HepG2 (cell line): ENCODE results near the gene FBXW8. TPM values are rescaled to one million over a fixed set of nuclear protein-coding genes. Genes with fewer than 3 reads are reported as not detected.

ENCODE experiments used
- ATAC-seq: fragments of 200-7000 bp; cut with Tn5 transposase; 3 replicates; pipeline ENCODE4 v1.9.1; 2020; ENCODE audit warnings: mild to moderate bottlenecking, moderate library complexity
- BruUV-seq: library from RNA; stranded (reverse); fragments of 400-500 nt; replicated peaks from 2 replicates; lab custom pipeline; 2021; lab: Mats Ljungman, UMichigan
- CTCF ChIA-PET: fragments of 300-600 bp; formaldehyde crosslinking; extraction: SDS; loops from one replicate; lab custom pipeline; 2021; ENCODE audit warnings: low total read pairs, inconsistent platforms, low intra/inter-chr PET ratio; lab: Yijun Ruan, JAX
- POLR2A ChIA-PET: fragments of 350-600 bp; sonication (Branson Sonifier 250); formaldehyde crosslinking; loops from one replicate; lab custom pipeline; 2020; ENCODE audit warnings: antibody characterized with exemption, inconsistent platforms; lab: Yijun Ruan, JAX
- DNase-seq: peaks from one replicate; pipeline ENCODE4 v3.0.0-alpha.2; 2015; ENCODE audit warnings: low spot score
- FAIRE-seq: peaks from 3 replicates; lab custom pipeline; 2011; peaks lifted over from hg19 to GRCh38; lab: Jason Lieb, UNC
- H2AFZ ChIP-seq: one replicate; pipeline ENCODE4 v1.6.1; 2011; ENCODE audit warnings: low read length, inconsistent platforms
- H3K27ac ChIP-seq: fragments of 300-600 bp; 3 replicates; pipeline ENCODE4 v1.8.0; 2011; ENCODE audit warnings: mixed run types, mild to moderate bottlenecking, mixed read lengths, low read length, inconsistent platforms; ENCODE audit not compliant: insufficient read depth; ENCODE audit errors: extremely low read length
- H3K27me3 ChIP-seq, 2 experiments: fragments of 200-600 bp in 1 of 2; 2 replicates in 1 of 2; 3 replicates in 1 of 2; pipeline versions ENCODE4 v1.6.0 to v1.8.0; 2011; ENCODE audit warnings: low read length in 2 of 2, mild to moderate bottlenecking in 2 of 2, moderate library complexity in 2 of 2, inconsistent platforms in 1 of 2; ENCODE audit not compliant: insufficient read depth in 2 of 2, control insufficient read depth in 1 of 2
- H3K36me3 ChIP-seq, 2 experiments: fragments of 200-600 bp in 1 of 2; replicated peaks in 1 of 2; 2 replicates in 1 of 2; 3 replicates in 1 of 2; pipeline versions ENCODE4 v1.5.1 to v1.8.0; 2011; ENCODE audit warnings: low read length in 2 of 2, inconsistent platforms in 1 of 2; ENCODE audit not compliant: insufficient read depth in 2 of 2, control insufficient read depth in 1 of 2
- H3K4me1 ChIP-seq: 2 replicates; pipeline ENCODE4 v1.5.1; 2012; ENCODE audit warnings: low read length, inconsistent platforms; ENCODE audit not compliant: insufficient read depth
- H3K4me2 ChIP-seq: 2 replicates; pipeline ENCODE4 v1.6.0; 2011; ENCODE audit warnings: low read depth, low read length, inconsistent platforms
- H3K4me3 ChIP-seq, 3 experiments: fragments of 200-600 bp in 1 of 3; sonication (generic), shearing (Covaris generic) in 1 of 3; replicated peaks in 1 of 3; 2 replicates each; pipeline ENCODE4 v1.5.1; 2011 to 2016; ENCODE audit warnings: low read length in 3 of 3, inconsistent platforms in 2 of 3, low read depth in 2 of 3, mild to moderate bottlenecking in 2 of 3, control low read depth in 1 of 3, mixed read lengths in 1 of 3; ENCODE audit not compliant: insufficient read depth in 1 of 3
- H3K79me2 ChIP-seq: one replicate; pipeline ENCODE4 v1.6.1; 2011; ENCODE audit warnings: low read length, inconsistent platforms; ENCODE audit not compliant: insufficient read depth
- H3K9ac ChIP-seq: 2 replicates; pipeline ENCODE4 v1.6.0; 2011; ENCODE audit warnings: mild to moderate bottlenecking, low read depth, low read length, inconsistent platforms; ENCODE audit not compliant: insufficient read depth
- H3K9me3 ChIP-seq: 2 replicates; pipeline ENCODE4 v1.5.1; 2012; ENCODE audit warnings: mild to moderate bottlenecking, low read length
- H4K20me1 ChIP-seq: 2 replicates; pipeline ENCODE4 v1.6.0; 2011; ENCODE audit warnings: inconsistent platforms, mild to moderate bottlenecking, low read length, moderate library complexity; ENCODE audit not compliant: insufficient read depth
- MAX ChIP-seq: IDR thresholded peaks from 2 replicates; pipeline ENCODE4 v1.6.1; 2012; ENCODE audit warnings: inconsistent platforms
- SAP130 ChIP-seq: IDR thresholded peaks from 2 replicates; pipeline ENCODE4 v1.6.1; 2016; ENCODE audit warnings: low read depth
- SATB2 ChIP-seq: sonication (generic); formaldehyde crosslinking; IDR thresholded peaks from 2 replicates; pipeline ENCODE4 v1.5.0; 2020; ENCODE audit warnings: missing genetic modification reagents
- SRF ChIP-seq: IDR thresholded peaks from 2 replicates; pipeline ENCODE4 v1.6.1; 2011; ENCODE audit warnings: mild to moderate bottlenecking, low read depth, low read length, moderate library complexity
- ZNF124 ChIP-seq: sonication (generic); formaldehyde crosslinking; IDR thresholded peaks from 2 replicates; pipeline ENCODE4 v1.4.0; 2020; ENCODE audit warnings: missing genetic modification reagents
- ZNF281 ChIP-seq: sonication (generic); formaldehyde crosslinking; IDR thresholded peaks from 2 replicates; pipeline ENCODE4 v1.4.0; 2020; ENCODE audit warnings: missing genetic modification reagents, borderline replicate concordance
- WGBS: methylation state at CpG from one replicate; pipeline ENCODE4 v1.1.6; 2017; ENCODE audit warnings: low lambda C conversion rate; 5-methylcytosine and 5-hydroxymethylcytosine counted together
- in situ Hi-C: cut with HindIII; loops from 2 replicates; pipeline ENCODE4 v1.10.0; 2017; ENCODE audit warnings: low pct_unique_long_range_greater_than_20kb; ENCODE audit not compliant: extremely low pct_ligation_motif_present
- intact Hi-C: fragments of 100-400 bp; cut with micrococcal nuclease; formaldehyde crosslinking; loops from one replicate; pipeline ENCODE4 v1.10.0; 2022; ENCODE audit not compliant: unreplicated experiment
- polyA plus RNA-seq, 8 experiments: library from polyadenylated mRNA; depleted of rRNA in 3 of 8; stranded (reverse) in 7 of 8; unstranded in 1 of 8; fragments of >200 nt; fragmentation: Illumina TruSeq in 4 of 8; extraction: Trizol in 4 of 8; gene quantifications; 2 replicates each; pipeline versions ENCODE4 v1.2.1 to v1.2.3, GENCODE V29; 2011 to 2016; ENCODE audit warnings: low read depth in 4 of 8, missing spikeins in 1 of 8, mixed read lengths in 1 of 8; ENCODE audit not compliant: insufficient read depth in 1 of 8
- total RNA-seq, 5 experiments: library from RNA; depleted of rRNA; stranded (reverse); fragments of >200 nt; fragmentation: Illumina TruSeq; extraction: Trizol; gene quantifications; 2 replicates each; pipeline ENCODE4 v1.2.3, GENCODE V29; 2016; ENCODE audit warnings: low read depth in 1 of 5
- TF ChIP-seq, protein P1 (sequence below), 2 experiments: sonication (generic) in 1 of 2; formaldehyde crosslinking in 1 of 2; IDR thresholded peaks; 2 replicates each; pipeline versions ENCODE4 v1.5.1 to v1.6.1; 2011 to 2020; ENCODE audit warnings: borderline replicate concordance in 1 of 2, low read depth in 1 of 2, low read length in 1 of 2, mild to moderate bottlenecking in 1 of 2, missing genetic modification reagents in 1 of 2, moderate library complexity in 1 of 2
- TF ChIP-seq, protein P2 (sequence below): sonication (generic); formaldehyde crosslinking; IDR thresholded peaks from 2 replicates; pipeline ENCODE4 v1.8.0; 2023; ENCODE audit warnings: mild to moderate bottlenecking, missing genetic modification reagents
- TF ChIP-seq, protein P3 (sequence below): sonication (generic); formaldehyde crosslinking; conservative IDR thresholded peaks from 2 replicates; pipeline ENCODE4 v1.4.0; 2020; ENCODE audit warnings: mild to moderate bottlenecking, missing genetic modification reagents, moderate library complexity

The FBXW8 gene
- total and polyA plus RNA-seq, 2 of the 13 experiments (the other 11 are each of a cell fraction or from before 2014, with no cell fraction given): 5.1 to 5.9 TPM

GRCh38 chr12:116864371-116865160 is 46.2 kb upstream of the FBXW8 start:
- Histone ChIP-seq H3K79me2 (no peaks in the 10 kb centered on the region), H3K4me2 (peak overlapping the region; percentile 36; the same call in 1 of the 2 replicates), H3K4me3 (no peak overlapping the region), H3K9ac (no peak overlapping the region), H4K20me1 (no peaks in the 10 kb centered on the region), H3K27ac (no peak overlapping the region), H3K9me3 (no peaks in the 10 kb centered on the region), H3K27me3 (peaks cover 0 to 21% of the 10 kb centered on the region in 2 experiments; a peak in 3 of 5 replicates), H3K4me1 (peaks cover 34% of the 10 kb centered on the region), H2AFZ (no peak overlapping the region), H3K36me3 (no peaks in the 10 kb centered on the region)
- intact Hi-C loops: no loop called here
- DNase-seq: peak; percentile 46
- TF ChIP-seq, protein P1, sequence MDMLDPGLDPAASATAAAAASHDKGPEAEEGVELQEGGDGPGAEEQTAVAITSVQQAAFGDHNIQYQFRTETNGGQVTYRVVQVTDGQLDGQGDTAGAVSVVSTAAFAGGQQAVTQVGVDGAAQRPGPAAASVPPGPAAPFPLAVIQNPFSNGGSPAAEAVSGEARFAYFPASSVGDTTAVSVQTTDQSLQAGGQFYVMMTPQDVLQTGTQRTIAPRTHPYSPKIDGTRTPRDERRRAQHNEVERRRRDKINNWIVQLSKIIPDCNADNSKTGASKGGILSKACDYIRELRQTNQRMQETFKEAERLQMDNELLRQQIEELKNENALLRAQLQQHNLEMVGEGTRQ (IDR thresholded peaks at IDR 0.05; ENCODE audit: low read depth, low read length): no peak
- TF ChIP-seq, protein P1 (CRISPR knock-in tag; IDR thresholded peaks at IDR 0.05; ENCODE audit: borderline replicate concordance): peak; percentile 69; the same call in 1 of the 2 replicates
- TF ChIP-seq SRF: peak; percentile 92
- 0 out of 2 replicates have a peak, but pooled peaks have one; percentile 23 for TF ChIP-seq SAP130
- TF ChIP-seq, protein P2, sequence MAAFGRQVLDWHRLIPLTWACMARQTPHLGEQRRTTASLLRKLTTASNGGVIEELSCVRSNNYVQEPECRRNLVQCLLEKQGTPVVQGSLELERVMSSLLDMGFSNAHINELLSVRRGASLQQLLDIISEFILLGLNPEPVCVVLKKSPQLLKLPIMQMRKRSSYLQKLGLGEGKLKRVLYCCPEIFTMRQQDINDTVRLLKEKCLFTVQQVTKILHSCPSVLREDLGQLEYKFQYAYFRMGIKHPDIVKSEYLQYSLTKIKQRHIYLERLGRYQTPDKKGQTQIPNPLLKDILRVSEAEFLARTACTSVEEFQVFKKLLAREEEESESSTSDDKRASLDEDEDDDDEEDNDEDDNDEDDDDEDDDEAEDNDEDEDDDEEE (CRISPR knock-in tag): no peak
- TF ChIP-seq SATB2 (CRISPR knock-in tag): no peak
- no peak for TF ChIP-seq MAX
- TF ChIP-seq ZNF124 (CRISPR knock-in tag): no peak
- TF ChIP-seq, protein P3, sequence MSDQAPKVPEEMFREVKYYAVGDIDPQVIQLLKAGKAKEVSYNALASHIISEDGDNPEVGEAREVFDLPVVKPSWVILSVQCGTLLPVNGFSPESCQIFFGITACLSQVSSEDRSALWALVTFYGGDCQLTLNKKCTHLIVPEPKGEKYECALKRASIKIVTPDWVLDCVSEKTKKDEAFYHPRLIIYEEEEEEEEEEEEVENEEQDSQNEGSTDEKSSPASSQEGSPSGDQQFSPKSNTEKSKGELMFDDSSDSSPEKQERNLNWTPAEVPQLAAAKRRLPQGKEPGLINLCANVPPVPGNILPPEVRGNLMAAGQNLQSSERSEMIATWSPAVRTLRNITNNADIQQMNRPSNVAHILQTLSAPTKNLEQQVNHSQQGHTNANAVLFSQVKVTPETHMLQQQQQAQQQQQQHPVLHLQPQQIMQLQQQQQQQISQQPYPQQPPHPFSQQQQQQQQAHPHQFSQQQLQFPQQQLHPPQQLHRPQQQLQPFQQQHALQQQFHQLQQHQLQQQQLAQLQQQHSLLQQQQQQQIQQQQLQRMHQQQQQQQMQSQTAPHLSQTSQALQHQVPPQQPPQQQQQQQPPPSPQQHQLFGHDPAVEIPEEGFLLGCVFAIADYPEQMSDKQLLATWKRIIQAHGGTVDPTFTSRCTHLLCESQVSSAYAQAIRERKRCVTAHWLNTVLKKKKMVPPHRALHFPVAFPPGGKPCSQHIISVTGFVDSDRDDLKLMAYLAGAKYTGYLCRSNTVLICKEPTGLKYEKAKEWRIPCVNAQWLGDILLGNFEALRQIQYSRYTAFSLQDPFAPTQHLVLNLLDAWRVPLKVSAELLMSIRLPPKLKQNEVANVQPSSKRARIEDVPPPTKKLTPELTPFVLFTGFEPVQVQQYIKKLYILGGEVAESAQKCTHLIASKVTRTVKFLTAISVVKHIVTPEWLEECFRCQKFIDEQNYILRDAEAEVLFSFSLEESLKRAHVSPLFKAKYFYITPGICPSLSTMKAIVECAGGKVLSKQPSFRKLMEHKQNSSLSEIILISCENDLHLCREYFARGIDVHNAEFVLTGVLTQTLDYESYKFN (CRISPR knock-in tag): peak; percentile 42
- TF ChIP-seq ZNF281 (CRISPR knock-in tag): peak; percentile 91; the same call in 1 of the 2 replicates
- ChIA-PET POLR2A (no interaction called here), CTCF (no interaction called here)
- in situ Hi-C loops: no loop called here
- no peak for FAIRE-seq
- 24% methylated on average over 13 of the region's 13 CpGs for WGBS
- ATAC-seq: no peak; the same call in 2 of the 3 replicates
- BruUV-seq: no TSS peak
